Measurements from ENCODE around the gene KCNK15. TPM values are rescaled to one million over a fixed set of nuclear protein-coding genes. Genes with fewer than 3 reads are reported as not detected.

Gene KCNK15
- total and polyA plus RNA-seq, 10 of the 15 experiments (the other 5 are each of a cell fraction or from before 2014, with no cell fraction given) = not detected

DNA sequence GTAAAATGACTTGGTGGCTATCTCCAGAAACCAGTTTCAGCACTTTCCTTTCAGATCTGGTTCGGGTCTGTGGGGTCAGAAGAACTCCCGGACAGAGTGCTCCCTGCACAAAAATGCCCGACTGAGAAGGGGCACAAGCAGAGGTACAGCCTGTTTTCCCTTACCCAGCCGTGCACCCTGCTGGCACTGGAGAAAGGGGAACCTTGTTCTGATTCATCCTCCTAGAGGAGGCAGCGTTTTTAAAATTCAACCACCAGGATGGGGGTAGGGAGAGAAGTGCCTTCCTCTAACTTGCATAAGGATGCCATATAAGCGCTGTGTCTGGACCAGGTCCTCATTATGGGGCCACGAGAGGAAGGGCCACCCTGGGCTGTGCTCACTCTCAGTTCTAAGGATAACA, 47.1 kb downstream of the KCNK15 start:
- POLR2A ChIA-PET = no interaction called here
- H3K27me3 ChIP-seq (replicated peaks in 1 of 2; ENCODE audit: control insufficient read depth in 2 of 2, insufficient read depth in 2 of 2, low read length in 1 of 2) = no peaks in the 10 kb centered on the region; a peak in 2 of 4 replicates
- SMC1A ChIA-PET (ENCODE audit: uncharacterized antibody, unreplicated experiment) = no interaction called here
- H2AFZ ChIP-seq (ENCODE audit: control insufficient read depth, low read depth, low read length) = no peak overlapping the region
- H3K4me1 ChIP-seq (ENCODE audit: control insufficient read depth, insufficient read depth, low read length) = no peaks in the 10 kb centered on the region
- ATAC-seq (no peak), FAIRE-seq (no peak), DNase-seq (ENCODE audit: low read depth, low spot score) (no peak)
- H3K9me3 ChIP-seq (replicated peaks; ENCODE audit: control insufficient read depth, insufficient read depth, low read length) = no peaks in the 10 kb centered on the region
- H3K4me2 ChIP-seq (ENCODE audit: control insufficient read depth, insufficient read depth) = no peak overlapping the region
- 12% methylated on average over 7 of the region's 7 CpGs for WGBS (ENCODE audit: insufficient coverage, insufficient replicate concordance, low lambda C conversion rate, missing lambda C conversion rate)
- H4K20me1 ChIP-seq (ENCODE audit: control insufficient read depth, insufficient read depth) = no peaks in the 10 kb centered on the region
- H3K9ac ChIP-seq (ENCODE audit: control insufficient read depth, insufficient read depth, low read length) = no peak overlapping the region
- intact Hi-C loops (cut with micrococcal nuclease; ENCODE audit: unreplicated experiment) = no loop called here
- H3K4me3 ChIP-seq = no peak overlapping the region
- RAD21 ChIA-PET (ENCODE audit: unreplicated experiment) = no interaction called here
- no TSS peak for BruUV-seq (replicated peaks)
- no peak overlapping the region for H3K27ac ChIP-seq (ENCODE audit: control insufficient read depth, insufficient read depth)
- in situ Hi-C loops (cut with MboI) = no loop called here
- no peaks in the 10 kb centered on the region for H3K36me3 ChIP-seq (ENCODE audit: control insufficient read depth in 2 of 2, insufficient read depth in 2 of 2, low read length in 1 of 2)
- CTCF ChIA-PET = no interaction called here
- no peaks in the 10 kb centered on the region for H3K79me2 ChIP-seq (ENCODE audit: control insufficient read depth, insufficient read depth, low read length)
- TF ChIP-seq RCOR1 (conservative IDR thresholded peaks at IDR 0.05; ENCODE audit: low read depth, low read length) (no peak), STAT1 (conservative IDR thresholded peaks at IDR 0.05) (no peak), STAT3 (IDR thresholded peaks at IDR 0.05; ENCODE audit: low read depth, low read length) (no peak), MXI1 (IDR thresholded peaks at IDR 0.05; ENCODE audit: low read depth, low read length) (no peak), TAF1 (IDR thresholded peaks at IDR 0.05; ENCODE audit: borderline replicate concordance, low read depth, low read length) (no peak), SUZ12 (IDR thresholded peaks at IDR 0.05; ENCODE audit: unreplicated experiment) (no peak), PAX5 (IDR thresholded peaks at IDR 0.05; ENCODE audit: borderline replicate concordance, low read depth, low read length) (no peak), RBBP5 (conservative IDR thresholded peaks at IDR 0.05) (no peak), PML (IDR thresholded peaks at IDR 0.05; ENCODE audit: low read length) (no peak), HDGF (IDR thresholded peaks at IDR 0.05) (no peak), CEBPB (IDR thresholded peaks at IDR 0.05; ENCODE audit: borderline replicate concordance in 1 of 2, low read depth in 2 of 2, low read length in 2 of 2) (no peak)
- TF ChIP-seq, protein P1, sequence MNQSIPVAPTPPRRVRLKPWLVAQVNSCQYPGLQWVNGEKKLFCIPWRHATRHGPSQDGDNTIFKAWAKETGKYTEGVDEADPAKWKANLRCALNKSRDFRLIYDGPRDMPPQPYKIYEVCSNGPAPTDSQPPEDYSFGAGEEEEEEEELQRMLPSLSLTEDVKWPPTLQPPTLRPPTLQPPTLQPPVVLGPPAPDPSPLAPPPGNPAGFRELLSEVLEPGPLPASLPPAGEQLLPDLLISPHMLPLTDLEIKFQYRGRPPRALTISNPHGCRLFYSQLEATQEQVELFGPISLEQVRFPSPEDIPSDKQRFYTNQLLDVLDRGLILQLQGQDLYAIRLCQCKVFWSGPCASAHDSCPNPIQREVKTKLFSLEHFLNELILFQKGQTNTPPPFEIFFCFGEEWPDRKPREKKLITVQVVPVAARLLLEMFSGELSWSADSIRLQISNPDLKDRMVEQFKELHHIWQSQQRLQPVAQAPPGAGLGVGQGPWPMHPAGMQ (IDR thresholded peaks at IDR 0.05; ENCODE audit: borderline replicate concordance) = no peak
- TF ChIP-seq, protein P2, sequence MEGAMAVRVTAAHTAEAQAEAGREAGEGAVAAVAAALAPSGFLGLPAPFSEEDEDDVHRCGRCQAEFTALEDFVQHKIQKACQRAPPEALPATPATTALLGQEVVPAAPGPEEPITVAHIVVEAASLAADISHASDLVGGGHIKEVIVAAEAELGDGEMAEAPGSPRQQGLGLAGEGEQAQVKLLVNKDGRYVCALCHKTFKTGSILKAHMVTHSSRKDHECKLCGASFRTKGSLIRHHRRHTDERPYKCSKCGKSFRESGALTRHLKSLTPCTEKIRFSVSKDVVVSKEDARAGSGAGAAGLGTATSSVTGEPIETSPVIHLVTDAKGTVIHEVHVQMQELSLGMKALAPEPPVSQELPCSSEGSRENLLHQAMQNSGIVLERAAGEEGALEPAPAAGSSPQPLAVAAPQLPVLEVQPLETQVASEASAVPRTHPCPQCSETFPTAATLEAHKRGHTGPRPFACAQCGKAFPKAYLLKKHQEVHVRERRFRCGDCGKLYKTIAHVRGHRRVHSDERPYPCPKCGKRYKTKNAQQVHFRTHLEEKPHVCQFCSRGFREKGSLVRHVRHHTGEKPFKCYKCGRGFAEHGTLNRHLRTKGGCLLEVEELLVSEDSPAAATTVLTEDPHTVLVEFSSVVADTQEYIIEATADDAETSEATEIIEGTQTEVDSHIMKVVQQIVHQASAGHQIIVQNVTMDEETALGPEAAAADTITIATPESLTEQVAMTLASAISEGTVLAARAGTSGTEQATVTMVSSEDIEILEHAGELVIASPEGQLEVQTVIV (IDR thresholded peaks at IDR 0.05; ENCODE audit: borderline replicate concordance, partially characterized antibody) = no peak
- TF ChIP-seq, protein P3, sequence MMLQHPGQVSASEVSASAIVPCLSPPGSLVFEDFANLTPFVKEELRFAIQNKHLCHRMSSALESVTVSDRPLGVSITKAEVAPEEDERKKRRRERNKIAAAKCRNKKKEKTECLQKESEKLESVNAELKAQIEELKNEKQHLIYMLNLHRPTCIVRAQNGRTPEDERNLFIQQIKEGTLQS (IDR thresholded peaks at IDR 0.05; ENCODE audit: borderline replicate concordance, extremely low read depth, low read depth, low read length) = no peak
- TF ChIP-seq, protein P4, sequence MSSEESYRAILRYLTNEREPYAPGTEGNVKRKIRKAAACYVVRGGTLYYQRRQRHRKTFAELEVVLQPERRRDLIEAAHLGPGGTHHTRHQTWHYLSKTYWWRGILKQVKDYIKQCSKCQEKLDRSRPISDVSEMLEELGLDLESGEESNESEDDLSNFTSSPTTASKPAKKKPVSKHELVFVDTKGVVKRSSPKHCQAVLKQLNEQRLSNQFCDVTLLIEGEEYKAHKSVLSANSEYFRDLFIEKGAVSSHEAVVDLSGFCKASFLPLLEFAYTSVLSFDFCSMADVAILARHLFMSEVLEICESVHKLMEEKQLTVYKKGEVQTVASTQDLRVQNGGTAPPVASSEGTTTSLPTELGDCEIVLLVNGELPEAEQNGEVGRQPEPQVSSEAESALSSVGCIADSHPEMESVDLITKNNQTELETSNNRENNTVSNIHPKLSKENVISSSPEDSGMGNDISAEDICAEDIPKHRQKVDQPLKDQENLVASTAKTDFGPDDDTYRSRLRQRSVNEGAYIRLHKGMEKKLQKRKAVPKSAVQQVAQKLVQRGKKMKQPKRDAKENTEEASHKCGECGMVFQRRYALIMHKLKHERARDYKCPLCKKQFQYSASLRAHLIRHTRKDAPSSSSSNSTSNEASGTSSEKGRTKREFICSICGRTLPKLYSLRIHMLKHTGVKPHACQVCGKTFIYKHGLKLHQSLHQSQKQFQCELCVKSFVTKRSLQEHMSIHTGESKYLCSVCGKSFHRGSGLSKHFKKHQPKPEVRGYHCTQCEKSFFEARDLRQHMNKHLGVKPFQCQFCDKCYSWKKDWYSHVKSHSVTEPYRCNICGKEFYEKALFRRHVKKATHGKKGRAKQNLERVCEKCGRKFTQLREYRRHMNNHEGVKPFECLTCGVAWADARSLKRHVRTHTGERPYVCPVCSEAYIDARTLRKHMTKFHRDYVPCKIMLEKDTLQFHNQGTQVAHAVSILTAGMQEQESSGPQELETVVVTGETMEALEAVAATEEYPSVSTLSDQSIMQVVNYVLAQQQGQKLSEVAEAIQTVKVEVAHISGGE (CRISPR knock-in tag; IDR thresholded peaks at IDR 0.05) = no peak
- TF ChIP-seq, protein P5, sequence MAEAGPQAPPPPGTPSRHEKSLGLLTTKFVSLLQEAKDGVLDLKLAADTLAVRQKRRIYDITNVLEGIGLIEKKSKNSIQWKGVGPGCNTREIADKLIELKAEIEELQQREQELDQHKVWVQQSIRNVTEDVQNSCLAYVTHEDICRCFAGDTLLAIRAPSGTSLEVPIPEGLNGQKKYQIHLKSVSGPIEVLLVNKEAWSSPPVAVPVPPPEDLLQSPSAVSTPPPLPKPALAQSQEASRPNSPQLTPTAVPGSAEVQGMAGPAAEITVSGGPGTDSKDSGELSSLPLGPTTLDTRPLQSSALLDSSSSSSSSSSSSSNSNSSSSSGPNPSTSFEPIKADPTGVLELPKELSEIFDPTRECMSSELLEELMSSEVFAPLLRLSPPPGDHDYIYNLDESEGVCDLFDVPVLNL (IDR thresholded peaks at IDR 0.05; ENCODE audit: low read depth, low read length) = no peak
